ENCODE data around the gene NFATC3. TPM values are rescaled to one million over a fixed set of nuclear protein-coding genes. Genes with fewer than 3 reads are reported as not detected.

NFATC3 gene
- total and polyA plus RNA-seq, 4 donors, result 13.5 to 69.6 (median 35.7) TPM

DNA sequence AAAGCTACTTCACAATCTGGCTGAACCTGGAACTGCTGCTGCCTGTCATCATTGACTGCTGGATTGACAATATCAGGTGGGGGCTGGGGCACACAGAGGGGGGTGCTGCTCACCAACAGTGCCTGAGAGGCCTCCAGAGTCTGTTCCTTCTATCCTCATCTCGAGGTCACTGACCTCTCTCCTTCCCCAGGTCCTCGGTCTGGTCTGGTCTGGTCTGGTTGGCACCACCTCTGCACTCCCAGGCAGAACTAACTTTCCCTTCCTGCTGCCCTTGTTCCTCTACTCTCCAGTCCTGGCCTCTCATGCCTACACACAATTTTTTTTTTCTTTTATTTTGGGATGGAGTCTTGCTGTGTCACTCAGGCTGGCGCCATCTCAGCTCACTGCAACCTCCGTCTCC lies 164.2 kb downstream of the NFATC3 start:
- ATAC-seq (ENCODE audit: insufficient read depth, low FRiP score), result no peak
- Histone ChIP-seq H3K4me3 (no peak overlapping the region), H3K9me3 (ENCODE audit: control insufficient read depth in 4 of 4, insufficient read depth in 3 of 4, low read length in 3 of 4) (peaks cover 0 to 2% (median 0%) of the 10 kb centered on the region in 4 donors), H3K9ac (ENCODE audit: insufficient read depth in 1 of 2, low read length in 2 of 2) (no peak overlapping the region), H3K36me3 (ENCODE audit: control insufficient read depth in 4 of 4, insufficient read depth in 4 of 4, low read length in 4 of 4) (peaks cover 0 to 31% (median 0%) of the 10 kb centered on the region in 4 donors), H3K27ac (ENCODE audit: low read depth in 1 of 2, low read length in 1 of 2) (peak overlapping the region in 1 of 2 donors; percentile 13), H3K4me1 (ENCODE audit: control insufficient read depth in 5 of 5, insufficient read depth in 5 of 5, low read length in 5 of 5) (peaks cover under 1 to 14% (median 7%) of the 10 kb centered on the region in 5 donors), H3K27me3 (ENCODE audit: control insufficient read depth in 3 of 3, insufficient read depth in 3 of 3, low read length in 2 of 3) (no peaks in the 10 kb centered on the region)
- no peak for DNase-seq
- 91 to 96% methylated on average over 4 of the region's 4 CpGs for WGBS, 2 donors
- TF ChIP-seq, protein P1, sequence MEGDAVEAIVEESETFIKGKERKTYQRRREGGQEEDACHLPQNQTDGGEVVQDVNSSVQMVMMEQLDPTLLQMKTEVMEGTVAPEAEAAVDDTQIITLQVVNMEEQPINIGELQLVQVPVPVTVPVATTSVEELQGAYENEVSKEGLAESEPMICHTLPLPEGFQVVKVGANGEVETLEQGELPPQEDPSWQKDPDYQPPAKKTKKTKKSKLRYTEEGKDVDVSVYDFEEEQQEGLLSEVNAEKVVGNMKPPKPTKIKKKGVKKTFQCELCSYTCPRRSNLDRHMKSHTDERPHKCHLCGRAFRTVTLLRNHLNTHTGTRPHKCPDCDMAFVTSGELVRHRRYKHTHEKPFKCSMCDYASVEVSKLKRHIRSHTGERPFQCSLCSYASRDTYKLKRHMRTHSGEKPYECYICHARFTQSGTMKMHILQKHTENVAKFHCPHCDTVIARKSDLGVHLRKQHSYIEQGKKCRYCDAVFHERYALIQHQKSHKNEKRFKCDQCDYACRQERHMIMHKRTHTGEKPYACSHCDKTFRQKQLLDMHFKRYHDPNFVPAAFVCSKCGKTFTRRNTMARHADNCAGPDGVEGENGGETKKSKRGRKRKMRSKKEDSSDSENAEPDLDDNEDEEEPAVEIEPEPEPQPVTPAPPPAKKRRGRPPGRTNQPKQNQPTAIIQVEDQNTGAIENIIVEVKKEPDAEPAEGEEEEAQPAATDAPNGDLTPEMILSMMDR (IDR thresholded peaks at IDR 0.05; ENCODE audit: control extremely low read depth, extremely low read depth), result no peak

DNA sequence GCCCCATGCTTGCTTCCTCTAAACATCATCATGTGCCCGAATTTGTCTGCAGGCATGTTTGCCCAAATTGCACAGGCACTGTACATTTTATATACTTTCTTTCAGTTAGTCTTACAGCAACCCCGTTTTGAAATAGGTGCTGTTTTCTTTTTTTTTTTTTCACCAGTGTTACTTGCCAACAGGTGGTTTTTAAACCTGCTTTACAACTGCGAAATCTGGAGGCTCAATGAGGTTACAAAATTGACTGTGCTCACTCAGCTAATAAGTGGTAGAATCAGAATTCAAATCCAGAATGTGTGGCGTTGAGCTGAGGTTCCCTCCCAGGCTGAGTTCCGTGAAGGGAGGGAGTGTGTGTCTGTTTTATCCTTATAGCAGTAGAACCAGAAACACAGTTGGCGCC lies 165.8 kb downstream of the NFATC3 start:
- no peak for ATAC-seq (ENCODE audit: insufficient read depth, low FRiP score)
- Histone ChIP-seq H3K27me3 (ENCODE audit: control insufficient read depth in 3 of 3, insufficient read depth in 3 of 3, low read length in 2 of 3) (no peaks in the 10 kb centered on the region), H3K9ac (ENCODE audit: insufficient read depth in 1 of 2, low read length in 2 of 2) (no peak overlapping the region), H3K9me3 (ENCODE audit: control insufficient read depth in 4 of 4, insufficient read depth in 3 of 4, low read length in 3 of 4) (no peaks in the 10 kb centered on the region), H3K36me3 (ENCODE audit: control insufficient read depth in 4 of 4, insufficient read depth in 4 of 4, low read length in 4 of 4) (peaks cover 0 to 45% (median 6%) of the 10 kb centered on the region in 4 donors), H3K27ac (ENCODE audit: low read depth in 1 of 2, low read length in 1 of 2) (peak overlapping the region in 1 of 2 donors; percentile 94), H3K4me3 (no peak overlapping the region), H3K4me1 (ENCODE audit: control insufficient read depth in 5 of 5, insufficient read depth in 5 of 5, low read length in 5 of 5) (peaks cover 0 to 9% (median 1%) of the 10 kb centered on the region in 5 donors)
- no peak for DNase-seq
- TF ChIP-seq, protein P1 (IDR thresholded peaks at IDR 0.05; ENCODE audit: control extremely low read depth, extremely low read depth), result no peak
- WGBS, 2 donors, result 78 to 90% methylated on average over 6 of the region's 6 CpGs

DNA sequence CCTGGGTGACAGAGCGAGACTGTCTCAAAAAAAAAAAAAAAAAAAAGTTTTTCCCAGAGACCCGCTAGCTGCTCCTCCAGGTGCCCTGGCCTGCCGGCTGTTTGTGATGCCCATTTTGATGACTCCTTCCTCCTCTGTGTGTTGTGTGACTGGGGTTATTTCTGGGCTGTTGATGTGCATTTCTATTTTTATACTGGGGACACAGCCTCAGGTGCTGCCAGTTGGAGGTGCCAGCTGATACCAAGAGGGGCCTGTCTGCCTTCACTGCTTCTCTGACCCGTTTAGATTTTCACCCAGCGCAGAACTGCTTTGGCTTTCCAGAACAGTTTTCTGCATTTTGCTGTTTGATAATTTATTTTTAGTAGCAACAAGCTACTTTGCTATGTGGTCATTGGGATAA lies 166.7 kb downstream of the NFATC3 start:
- no peak for ATAC-seq (ENCODE audit: insufficient read depth, low FRiP score)
- H3K4me1 ChIP-seq (ENCODE audit: control insufficient read depth in 5 of 5, insufficient read depth in 5 of 5, low read length in 5 of 5), result peaks cover 0 to 2% (median 0%) of the 10 kb centered on the region in 5 donors
- no peak overlapping the region for H3K4me3 ChIP-seq
- peak overlapping the region in 1 of 2 donors; percentile 96 for H3K27ac ChIP-seq (ENCODE audit: low read depth in 1 of 2, low read length in 1 of 2)
- H3K36me3 ChIP-seq (ENCODE audit: control insufficient read depth in 4 of 4, insufficient read depth in 4 of 4, low read length in 4 of 4), result peaks cover 0 to 45% (median 7%) of the 10 kb centered on the region in 4 donors
- TF ChIP-seq, protein P1 (IDR thresholded peaks at IDR 0.05; ENCODE audit: control extremely low read depth, extremely low read depth), result no peak
- no peak overlapping the region for H3K9ac ChIP-seq (ENCODE audit: insufficient read depth in 1 of 2, low read length in 2 of 2)
- no peak for DNase-seq
- 88 to 89% methylated on average over 5 of the region's 5 CpGs for WGBS, 2 donors
- H3K27me3 ChIP-seq (ENCODE audit: control insufficient read depth in 3 of 3, insufficient read depth in 3 of 3, low read length in 2 of 3), result no peaks in the 10 kb centered on the region
- H3K9me3 ChIP-seq (ENCODE audit: control insufficient read depth in 4 of 4, insufficient read depth in 3 of 4, low read length in 3 of 4), result no peaks in the 10 kb centered on the region

DNA sequence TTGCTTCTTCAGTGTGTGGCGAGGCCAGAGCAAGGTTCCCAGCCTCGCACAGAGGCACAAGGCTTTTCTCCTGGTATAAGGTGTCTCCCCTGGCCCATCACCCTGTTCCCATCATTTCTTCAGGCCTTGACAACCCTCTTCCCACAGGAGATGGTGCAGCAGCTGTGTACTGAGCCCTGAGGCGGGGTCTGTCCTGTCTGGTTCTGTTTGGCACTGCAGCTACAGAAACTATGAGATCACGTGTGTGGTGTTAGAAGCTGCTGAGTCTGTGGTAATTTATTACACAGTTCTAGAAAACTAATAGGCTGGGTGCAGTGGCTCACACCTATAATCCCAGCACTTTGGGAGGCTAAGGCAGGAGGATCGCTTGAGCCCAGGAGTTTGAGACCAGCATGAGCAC lies 167.2 kb downstream of the NFATC3 start:
- no peaks in the 10 kb centered on the region for H3K4me1 ChIP-seq (ENCODE audit: control insufficient read depth in 5 of 5, insufficient read depth in 5 of 5, low read length in 5 of 5)
- ATAC-seq (ENCODE audit: insufficient read depth, low FRiP score), result no peak
- TF ChIP-seq, protein P1 (IDR thresholded peaks at IDR 0.05; ENCODE audit: control extremely low read depth, extremely low read depth), result no peak
- DNase-seq, result no peak
- 91 to 95% methylated on average over 5 of the region's 5 CpGs for WGBS, 2 donors
- H3K36me3 ChIP-seq (ENCODE audit: control insufficient read depth in 4 of 4, insufficient read depth in 4 of 4, low read length in 4 of 4), result peaks cover 0 to 47% (median 8%) of the 10 kb centered on the region in 4 donors
- no peaks in the 10 kb centered on the region for H3K9me3 ChIP-seq (ENCODE audit: control insufficient read depth in 4 of 4, insufficient read depth in 3 of 4, low read length in 3 of 4)
- H3K27me3 ChIP-seq (ENCODE audit: control insufficient read depth in 3 of 3, insufficient read depth in 3 of 3, low read length in 2 of 3), result no peaks in the 10 kb centered on the region
- no peak overlapping the region for H3K4me3 ChIP-seq
- no peak overlapping the region for H3K9ac ChIP-seq (ENCODE audit: insufficient read depth in 1 of 2, low read length in 2 of 2)
- H3K27ac ChIP-seq (ENCODE audit: low read depth in 1 of 2, low read length in 1 of 2), result peak overlapping the region in 1 of 2 donors; percentile 96
